ENCODE measurements around the gene C12orf43. TPM values are rescaled to one million over a fixed set of nuclear protein-coding genes. Genes with fewer than 3 reads are reported as not detected.

C12orf43 gene
- total and polyA plus RNA-seq, 2 donors from 2014 or later = 10.3 to 15.6 TPM

GRCh38 chr12:120994589-120995337 lies 21.5 kb downstream of the C12orf43 start:
- Histone ChIP-seq H3K9ac (ENCODE audit: low read length in 3 of 3) (no peak overlapping the region), H3K36me3 (ENCODE audit: control insufficient read depth in 2 of 3, insufficient read depth in 3 of 3, low read length in 3 of 3) (peaks cover 2 to 31% (median 19%) of the 10 kb centered on the region in 3 donors), H3K9me3 (ENCODE audit: control insufficient read depth in 2 of 3, insufficient read depth in 1 of 3, low read length in 3 of 3) (no peaks in the 10 kb centered on the region), H3K27ac (ENCODE audit: low read depth in 2 of 2, low read length in 2 of 2) (no peak overlapping the region), H3K4me3 (ENCODE audit: low read length in 3 of 3) (no peak overlapping the region), H3K4me1 (ENCODE audit: control insufficient read depth in 2 of 3, insufficient read depth in 2 of 3, low read depth in 1 of 3, low read length in 3 of 3) (peaks cover 0 to 5% (median 0%) of the 10 kb centered on the region in 3 donors), H3K27me3 (ENCODE audit: control insufficient read depth, insufficient read depth, low read length) (no peaks in the 10 kb centered on the region)
- no peak for TF ChIP-seq CTCF (IDR thresholded peaks at IDR 0.05; ENCODE audit: borderline replicate concordance, extremely low read depth, insufficient read depth)
- intact Hi-C loops (cut with DNase I) = no loop called here
- no peak for DNase-seq
- FAIRE-seq = no peak

- FAIRE-seq = no peak
- DNase-seq = no peak
Measured at GRCh38 chr12:120994059-120994458, 22.2 kb downstream of the C12orf43 start.

GRCh38 chr12:120993496-120993895 lies 22.8 kb downstream of the C12orf43 start:
- Histone ChIP-seq H3K27ac (ENCODE audit: low read depth in 2 of 2, low read length in 2 of 2) (no peak overlapping the region), H3K9ac (ENCODE audit: low read length in 3 of 3) (no peak overlapping the region), H3K36me3 (ENCODE audit: control insufficient read depth in 2 of 3, insufficient read depth in 3 of 3, low read length in 3 of 3) (peaks cover 2 to 30% (median 19%) of the 10 kb centered on the region in 3 donors), H3K27me3 (ENCODE audit: control insufficient read depth, insufficient read depth, low read length) (no peaks in the 10 kb centered on the region), H3K4me1 (ENCODE audit: control insufficient read depth in 2 of 3, insufficient read depth in 2 of 3, low read depth in 1 of 3, low read length in 3 of 3) (peaks cover 0 to 4% (median 0%) of the 10 kb centered on the region in 3 donors), H3K9me3 (ENCODE audit: control insufficient read depth in 2 of 3, insufficient read depth in 1 of 3, low read length in 3 of 3) (no peaks in the 10 kb centered on the region), H3K4me3 (ENCODE audit: low read length in 3 of 3) (no peak overlapping the region)
- no peak for TF ChIP-seq CTCF (IDR thresholded peaks at IDR 0.05; ENCODE audit: borderline replicate concordance, extremely low read depth, insufficient read depth)
- DNase-seq (no peak), FAIRE-seq (no peak)
- intact Hi-C loops (cut with DNase I) = no loop called here

More at GRCh38 chr12:120994059-120994458, 22.2 kb downstream of the C12orf43 start:
- Histone ChIP-seq H3K4me1 (ENCODE audit: control insufficient read depth in 2 of 3, insufficient read depth in 2 of 3, low read depth in 1 of 3, low read length in 3 of 3) (peaks cover 0 to 5% (median 0%) of the 10 kb centered on the region in 3 donors), H3K36me3 (ENCODE audit: control insufficient read depth in 2 of 3, insufficient read depth in 3 of 3, low read length in 3 of 3) (peaks cover 2 to 30% (median 19%) of the 10 kb centered on the region in 3 donors), H3K9me3 (ENCODE audit: control insufficient read depth in 2 of 3, insufficient read depth in 1 of 3, low read length in 3 of 3) (no peaks in the 10 kb centered on the region), H3K9ac (ENCODE audit: low read length in 3 of 3) (no peak overlapping the region), H3K4me3 (ENCODE audit: low read length in 3 of 3) (no peak overlapping the region), H3K27ac (ENCODE audit: low read depth in 2 of 2, low read length in 2 of 2) (no peak overlapping the region), H3K27me3 (ENCODE audit: control insufficient read depth, insufficient read depth, low read length) (no peaks in the 10 kb centered on the region)
- TF ChIP-seq CTCF (IDR thresholded peaks at IDR 0.05; ENCODE audit: borderline replicate concordance, extremely low read depth, insufficient read depth) = no peak
- intact Hi-C loops (cut with DNase I) = no loop called here

All from kidney (tissue), 14 donors.